ENCODE data around the gene PTPN13. TPM values are rescaled to one million over a fixed set of nuclear protein-coding genes. Genes with fewer than 3 reads are reported as not detected.
A peak's percentile ranks its signal among the peaks of the same experiment; 100 is the strongest.

The PTPN13 gene
- total RNA-seq, 4 donors from 2014 or later = 7.9 to 13.7 (median 9.4) TPM

GRCh38 chr4:86586626-86587380 lies 7.3 kb upstream of the PTPN13 start:
- TF ChIP-seq EP300 (IDR thresholded peaks at IDR 0.05) = no peak
- TF ChIP-seq POLR2AphosphoS5 (IDR thresholded peaks at IDR 0.05) = no peak
- TF ChIP-seq, protein P1, sequence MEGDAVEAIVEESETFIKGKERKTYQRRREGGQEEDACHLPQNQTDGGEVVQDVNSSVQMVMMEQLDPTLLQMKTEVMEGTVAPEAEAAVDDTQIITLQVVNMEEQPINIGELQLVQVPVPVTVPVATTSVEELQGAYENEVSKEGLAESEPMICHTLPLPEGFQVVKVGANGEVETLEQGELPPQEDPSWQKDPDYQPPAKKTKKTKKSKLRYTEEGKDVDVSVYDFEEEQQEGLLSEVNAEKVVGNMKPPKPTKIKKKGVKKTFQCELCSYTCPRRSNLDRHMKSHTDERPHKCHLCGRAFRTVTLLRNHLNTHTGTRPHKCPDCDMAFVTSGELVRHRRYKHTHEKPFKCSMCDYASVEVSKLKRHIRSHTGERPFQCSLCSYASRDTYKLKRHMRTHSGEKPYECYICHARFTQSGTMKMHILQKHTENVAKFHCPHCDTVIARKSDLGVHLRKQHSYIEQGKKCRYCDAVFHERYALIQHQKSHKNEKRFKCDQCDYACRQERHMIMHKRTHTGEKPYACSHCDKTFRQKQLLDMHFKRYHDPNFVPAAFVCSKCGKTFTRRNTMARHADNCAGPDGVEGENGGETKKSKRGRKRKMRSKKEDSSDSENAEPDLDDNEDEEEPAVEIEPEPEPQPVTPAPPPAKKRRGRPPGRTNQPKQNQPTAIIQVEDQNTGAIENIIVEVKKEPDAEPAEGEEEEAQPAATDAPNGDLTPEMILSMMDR (IDR thresholded peaks at IDR 0.05) = no peak
- no peak for TF ChIP-seq POLR2A (IDR thresholded peaks at IDR 0.05; ENCODE audit: low read depth)
- intact Hi-C loops (cut with DNase I) = no loop called here
- no peak for DNase-seq (ENCODE audit: extremely low spot score)
- Histone ChIP-seq H3K4me1 (no peaks in the 10 kb centered on the region), H3K36me3 (no peaks in the 10 kb centered on the region), H3K9me3 (no peaks in the 10 kb centered on the region), H3K27me3 (no peaks in the 10 kb centered on the region), H3K27ac (replicated peaks in 1 of 4) (no peak overlapping the region), H3K4me3 (no peak overlapping the region)
- WGBS = 53% methylated on average over 7 of the region's 7 CpGs

DNA sequence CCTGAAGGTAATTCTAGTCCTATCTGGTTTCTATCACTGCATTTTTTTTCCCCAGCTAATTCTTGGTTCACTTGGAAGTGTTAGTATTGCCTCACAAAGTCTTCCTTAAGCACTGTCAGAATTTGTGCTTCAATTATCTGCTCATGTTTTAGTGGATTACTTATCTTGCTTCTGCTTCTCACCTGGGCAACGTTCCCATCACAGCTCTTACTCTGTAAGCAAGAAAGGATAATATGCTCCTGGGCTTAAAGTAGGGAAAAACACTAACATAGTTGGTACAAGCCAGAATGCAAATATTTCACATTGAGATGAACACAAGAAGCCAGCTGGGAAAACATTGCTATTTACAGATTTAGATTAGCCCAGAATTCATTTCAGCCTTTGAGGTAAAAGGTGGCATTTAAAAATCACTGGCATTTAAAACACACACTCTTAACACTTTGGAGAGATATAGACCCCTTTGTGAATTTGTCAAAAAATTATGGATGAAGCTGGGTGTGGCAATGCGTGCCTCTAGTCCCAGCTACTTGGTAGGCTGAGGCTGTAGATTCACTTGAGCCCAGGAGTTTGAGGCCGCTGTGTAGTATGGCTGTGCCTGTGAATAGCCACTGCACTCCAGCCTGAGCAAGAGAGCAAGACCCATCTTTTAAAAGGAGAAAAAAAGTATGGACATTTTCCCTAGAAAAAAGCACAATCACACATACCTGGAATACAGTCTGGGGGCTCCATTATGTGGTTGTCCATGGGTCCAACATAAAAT lies 6.6 kb upstream of the PTPN13 start:
- no peak for DNase-seq (ENCODE audit: extremely low spot score)
- 83% methylated on average over 3 of the region's 3 CpGs for WGBS
- no peaks in the 10 kb centered on the region for H3K27me3 ChIP-seq
- H3K36me3 ChIP-seq = no peaks in the 10 kb centered on the region
- TF ChIP-seq POLR2AphosphoS5 (IDR thresholded peaks at IDR 0.05) = no peak
- no peak for TF ChIP-seq POLR2A (IDR thresholded peaks at IDR 0.05; ENCODE audit: low read depth)
- TF ChIP-seq EP300 (IDR thresholded peaks at IDR 0.05) = no peak
- TF ChIP-seq, protein P1 (IDR thresholded peaks at IDR 0.05) = no peak
- peaks cover 0 to 2% (median 1%) of the 10 kb centered on the region in 4 donors for H3K4me1 ChIP-seq
- no peak overlapping the region for H3K4me3 ChIP-seq
- H3K9me3 ChIP-seq = no peaks in the 10 kb centered on the region
- H3K27ac ChIP-seq (replicated peaks in 1 of 4) = no peak overlapping the region
- intact Hi-C loops (cut with DNase I) = no loop called here

- no peak for DNase-seq (ENCODE audit: extremely low spot score)
- TF ChIP-seq POLR2AphosphoS5 (IDR thresholded peaks at IDR 0.05) (no peak), POLR2A (IDR thresholded peaks at IDR 0.05; ENCODE audit: low read depth) (no peak), EP300 (IDR thresholded peaks at IDR 0.05) (no peak)
- TF ChIP-seq, protein P1 (IDR thresholded peaks at IDR 0.05) = no peak
- intact Hi-C loops (cut with DNase I) = loop anchor here (10.0 kb wide), 2 partner anchors 98 to 302 kb away; partner anchors contain the start of gene C4orf36
- Histone ChIP-seq H3K4me1 (peaks cover 0 to 46% (median 33%) of the 10 kb centered on the region in 4 donors), H3K4me3 (peak overlapping the region in 1 of 4 donors; percentile 69), H3K36me3 (no peaks in the 10 kb centered on the region), H3K27ac (replicated peaks in 1 of 4) (peak overlapping the region; percentile 35 to 91 (median 82)), H3K9me3 (no peaks in the 10 kb centered on the region), H3K27me3 (peaks cover 0 to 4% (median 0%) of the 10 kb centered on the region in 4 donors)
- WGBS = 33% methylated on average over 3 of the region's 3 CpGs
Measured at GRCh38 chr4:86592553-86593249, 1.4 kb upstream of the PTPN13 start.

DNA sequence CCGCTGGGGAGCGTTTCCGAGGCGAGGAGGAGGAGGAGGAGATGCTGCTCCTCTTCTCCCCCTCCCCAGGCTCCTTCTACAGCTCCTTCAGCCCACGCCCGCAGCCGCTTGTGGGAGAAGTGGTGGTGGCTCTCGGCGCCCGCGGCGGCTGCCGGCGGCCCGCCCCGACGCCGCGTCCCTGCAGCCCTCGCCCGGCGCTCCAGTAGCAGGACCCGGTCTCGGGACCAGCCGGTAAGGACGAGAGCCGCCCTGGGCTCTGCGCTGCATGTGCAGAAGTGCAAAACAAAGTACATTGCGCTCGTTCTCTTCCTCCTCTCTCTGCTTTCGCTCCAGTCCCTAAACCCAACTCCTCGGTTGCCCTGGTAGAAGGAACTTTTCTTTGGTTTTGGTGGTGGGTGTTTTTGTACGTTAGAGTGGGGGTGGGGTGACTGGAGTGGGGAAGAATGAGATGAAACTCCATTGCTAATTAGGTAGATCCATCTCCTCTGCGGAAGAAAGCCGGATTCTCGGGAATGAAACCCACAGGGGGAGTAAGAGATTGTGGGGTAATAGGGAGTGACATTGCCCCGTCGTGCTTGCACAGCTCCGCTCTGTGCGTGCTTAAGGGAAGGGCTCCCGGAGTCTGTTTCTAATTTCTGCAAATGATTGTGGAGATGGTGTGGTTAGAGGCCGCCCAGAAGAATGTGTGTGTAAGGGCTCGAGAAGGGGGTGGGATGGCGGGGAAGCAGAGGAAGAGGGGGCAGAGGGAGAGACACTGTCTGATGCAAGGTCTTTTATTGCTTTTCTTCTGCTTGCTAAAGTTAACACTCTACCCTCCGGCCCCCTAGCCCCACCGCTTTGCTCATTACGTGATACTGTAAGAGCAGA lies 677 bp downstream of the PTPN13 start:
- DNase-seq (ENCODE audit: extremely low spot score) = no peak
- no peaks in the 10 kb centered on the region for H3K36me3 ChIP-seq
- H3K4me3 ChIP-seq = peak overlapping the region; percentile 62 to 89 (median 71)
- H3K4me1 ChIP-seq = peaks cover 0 to 52% (median 35%) of the 10 kb centered on the region in 4 donors
- peaks cover 0 to 4% (median 0%) of the 10 kb centered on the region in 4 donors for H3K27me3 ChIP-seq
- no peak for TF ChIP-seq POLR2A (IDR thresholded peaks at IDR 0.05; ENCODE audit: low read depth)
- TF ChIP-seq, protein P1 (IDR thresholded peaks at IDR 0.05) = peak in 1 of 3 experiments; percentile 14
- no peak for TF ChIP-seq POLR2AphosphoS5 (IDR thresholded peaks at IDR 0.05)
- no peak for TF ChIP-seq EP300 (IDR thresholded peaks at IDR 0.05)
- WGBS = 3% methylated on average over 21 of the region's 47 CpGs
- H3K9me3 ChIP-seq = no peaks in the 10 kb centered on the region
- peak overlapping the region; percentile 78 to 91 (median 83) for H3K27ac ChIP-seq (replicated peaks in 1 of 4)
- intact Hi-C loops (cut with DNase I) = loop anchor here (10.0 kb wide), 2 partner anchors 100 to 300 kb away; partner anchors contain the start of gene C4orf36

Measured in esophagus muscularis mucosa (tissue), 4 donors.